ENCODE data around the gene TRIM73.
"Not testable (repeated sequence)": the region's sequence is repeated elsewhere in the genome, so short reads cannot be mapped to it uniquely, and the experiment has no call there.

TRIM73 gene

DNA sequence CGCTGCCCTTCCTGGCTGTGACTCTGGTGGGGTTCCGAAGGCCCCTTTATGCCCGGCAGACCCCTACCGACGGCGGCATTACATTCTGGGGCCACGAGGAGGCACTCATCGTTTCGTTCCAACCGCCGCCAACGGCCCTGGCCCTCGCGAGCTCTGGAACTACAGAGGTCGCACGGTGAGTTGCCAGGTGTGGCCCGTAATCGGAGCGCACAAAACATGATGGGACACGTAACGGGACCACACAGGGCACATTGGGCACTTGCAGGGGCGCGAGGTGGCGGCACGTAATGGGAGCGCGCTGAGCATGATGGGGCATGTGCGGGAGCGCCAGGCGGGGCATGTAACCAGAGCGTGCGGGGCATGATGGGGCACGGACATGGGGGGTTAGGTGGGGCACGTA lies at the start of gene TRIM73:
TRIM73 (plus strand) TSS at position 301 of the 400 bp plus-strand sequence. CDS start 3,305 bp downstream, outside the sequence.
- DNase-seq = not testable (repeated sequence)

DNA sequence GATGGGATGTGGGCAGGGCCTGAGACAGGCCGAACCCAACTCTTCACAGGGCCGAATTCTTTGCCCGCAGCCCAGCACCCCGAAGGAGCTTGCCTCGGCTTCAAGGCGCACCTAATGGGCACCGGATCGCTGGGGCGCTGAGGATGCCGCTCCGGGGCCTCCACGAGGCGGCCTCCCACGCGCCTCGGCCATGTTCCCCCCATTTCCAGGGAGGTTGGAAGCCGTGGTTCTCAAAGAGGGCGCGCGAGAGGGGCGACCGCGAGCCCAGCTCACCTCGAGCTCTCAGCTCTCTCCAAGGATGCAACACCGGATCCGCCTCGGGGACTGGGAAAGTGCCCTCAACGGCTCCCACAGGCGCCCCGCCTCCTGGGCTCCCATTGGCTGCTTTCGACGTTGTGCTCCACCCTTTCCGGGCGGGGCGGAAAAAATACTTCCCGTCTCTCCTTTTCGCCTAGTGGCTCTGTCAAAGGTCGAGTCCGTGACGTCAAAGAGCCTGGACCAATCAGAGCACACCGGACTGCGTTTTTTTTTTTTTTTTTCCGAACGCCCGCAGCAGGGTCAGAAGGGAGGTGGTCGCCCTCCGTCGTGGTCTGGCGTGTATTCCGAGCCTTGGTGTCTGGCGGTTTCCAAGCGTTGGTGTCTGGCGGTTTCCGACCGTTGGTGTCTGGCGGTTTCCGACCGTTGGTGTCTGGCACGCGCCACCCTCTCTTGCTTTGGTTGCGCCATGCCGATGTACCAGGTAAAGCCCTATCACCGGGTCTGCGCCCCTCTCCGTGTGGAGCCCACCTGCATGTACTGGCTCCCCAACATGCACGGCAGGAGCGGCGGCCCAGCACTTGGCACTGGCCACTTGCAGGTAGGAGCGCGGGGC lies 36.5 kb upstream of the TRIM73 start:
- not testable (repeated sequence) for DNase-seq

DNA sequence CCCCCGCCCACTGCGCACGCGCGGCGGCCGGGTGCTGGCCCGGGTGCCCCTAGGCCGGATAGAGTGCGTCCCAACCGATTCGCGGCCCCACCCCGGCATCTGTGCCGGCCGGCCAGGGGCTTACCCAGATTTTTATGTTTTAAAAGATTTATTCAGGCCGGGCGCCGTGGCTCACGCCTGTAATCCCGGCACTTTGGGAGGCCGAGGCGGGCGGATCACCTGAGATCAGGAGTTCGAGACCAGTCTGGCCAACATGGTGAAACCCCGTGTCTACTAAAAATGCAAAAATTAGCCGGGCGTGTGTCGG lies 35.9 kb upstream of the TRIM73 start:
- DNase-seq = not testable (repeated sequence)

DNA sequence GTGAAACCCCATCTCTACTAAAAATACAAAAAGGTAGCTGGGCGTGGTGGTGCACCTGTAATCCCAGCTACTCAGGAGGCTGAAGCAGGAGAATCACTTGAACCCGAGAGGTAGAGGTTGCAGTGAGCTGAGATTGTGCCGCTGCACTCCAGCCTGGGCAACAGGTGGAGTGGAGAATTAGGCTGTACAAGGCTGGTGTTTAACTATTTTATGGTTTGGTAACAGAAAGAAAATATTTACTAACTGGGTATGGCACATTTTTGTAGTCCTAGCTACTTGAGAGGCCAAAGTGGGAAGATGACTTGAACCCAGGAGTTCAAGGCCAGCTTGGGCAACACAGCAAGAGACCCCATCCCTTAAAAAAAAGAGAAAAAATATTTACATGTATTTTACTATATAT lies 31.4 kb upstream of the TRIM73 start:
- DNase-seq = not testable (repeated sequence)

DNA sequence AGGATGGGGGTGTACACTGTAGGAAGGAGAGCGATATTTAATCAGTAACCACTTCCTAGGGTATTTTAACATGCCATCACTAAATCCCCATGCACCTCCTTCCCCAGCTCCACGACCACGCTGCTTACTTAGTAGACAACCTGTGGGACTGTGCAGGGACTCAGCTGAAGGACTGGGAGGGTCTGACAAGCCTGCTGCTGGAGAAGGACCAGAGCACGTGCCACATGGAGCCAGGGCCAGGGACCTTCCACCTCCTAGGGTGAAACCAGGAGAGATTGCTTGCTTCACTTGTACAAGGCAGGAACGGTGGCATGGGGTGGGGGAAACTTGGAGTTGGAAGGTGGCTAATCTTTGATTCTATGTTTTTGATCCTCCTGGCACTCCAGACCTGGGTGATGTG lies 28.8 kb upstream of the TRIM73 start:
- DNase-seq = not testable (repeated sequence)

DNA sequence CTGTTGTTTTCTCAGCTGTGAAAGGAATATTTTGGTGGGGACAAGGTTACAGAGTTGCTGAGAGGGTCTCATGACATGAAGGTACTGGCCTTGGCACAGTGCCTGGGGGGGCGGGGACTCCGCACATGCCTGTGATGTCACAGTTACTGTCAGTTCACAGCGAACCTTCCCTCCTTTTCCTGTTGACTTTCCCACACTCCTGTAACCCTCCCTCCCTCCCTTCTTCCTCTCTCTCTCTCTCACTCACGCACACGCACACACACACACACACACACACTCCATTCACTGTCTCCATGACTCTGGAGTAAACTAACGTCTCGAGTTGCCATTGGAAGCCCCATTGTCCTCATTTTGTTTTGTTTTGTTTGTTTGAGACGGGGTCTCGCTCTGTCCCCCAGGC lies 28.1 kb upstream of the TRIM73 start:
- not testable (repeated sequence) for DNase-seq

DNA sequence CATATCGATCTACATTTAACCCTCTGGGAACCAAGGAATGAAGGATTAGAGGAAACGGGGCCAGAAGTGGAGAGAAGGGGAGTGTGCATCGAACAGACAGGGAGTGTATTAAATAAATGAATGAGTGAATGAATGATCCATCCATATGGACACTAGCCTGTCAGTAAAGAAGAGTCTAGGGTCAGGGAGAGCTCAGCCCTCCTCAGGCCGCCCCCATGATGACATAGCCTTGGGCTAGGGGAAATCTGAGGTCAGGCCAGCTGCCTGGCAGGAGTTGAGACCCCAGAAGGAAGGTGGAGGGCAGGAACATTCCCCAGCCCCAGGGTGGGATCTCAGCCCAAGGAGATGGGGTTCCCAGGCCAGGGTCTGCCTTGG lies 21.3 kb upstream of the TRIM73 start:
- DNase-seq = not testable (repeated sequence)

DNA sequence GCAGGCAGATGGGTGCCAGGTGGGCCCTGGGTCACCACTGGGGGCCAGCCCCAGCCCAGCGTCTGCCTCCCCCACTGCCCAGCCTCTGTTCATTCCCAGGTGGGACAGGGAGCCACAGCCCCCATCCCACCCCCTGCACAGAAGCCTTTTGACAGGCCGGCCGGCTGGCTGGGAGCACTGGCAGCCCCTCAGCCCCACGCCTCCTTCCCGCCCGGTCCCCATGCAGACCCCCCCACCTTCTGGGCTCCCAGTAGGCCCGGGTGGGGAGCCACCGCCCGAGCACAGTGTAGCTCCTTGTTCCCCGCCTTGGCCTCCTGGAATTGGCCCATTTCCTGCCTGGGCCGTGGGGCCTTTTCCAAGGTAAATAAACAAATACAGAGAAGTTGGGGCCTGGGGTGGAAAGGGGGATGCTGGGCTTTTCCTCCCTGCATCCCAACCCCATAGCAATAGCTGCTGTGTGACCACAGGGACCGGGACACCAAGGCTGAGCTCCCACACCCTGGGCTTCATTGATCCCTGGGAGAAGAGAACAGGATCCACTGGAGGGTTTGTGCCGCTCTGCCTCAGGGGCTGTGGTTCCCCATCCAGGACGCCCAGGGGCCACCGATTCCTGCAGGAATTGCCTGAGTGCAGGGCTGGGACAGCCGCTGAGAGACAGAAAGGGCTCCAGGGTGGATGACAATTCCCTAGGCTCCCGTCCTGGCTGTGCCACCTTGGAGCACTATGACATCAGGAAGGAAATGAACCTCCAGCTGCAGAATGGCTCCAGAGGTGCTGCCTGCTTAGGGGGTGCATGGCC lies 20.7 kb upstream of the TRIM73 start:
- DNase-seq = not testable (repeated sequence)

DNA sequence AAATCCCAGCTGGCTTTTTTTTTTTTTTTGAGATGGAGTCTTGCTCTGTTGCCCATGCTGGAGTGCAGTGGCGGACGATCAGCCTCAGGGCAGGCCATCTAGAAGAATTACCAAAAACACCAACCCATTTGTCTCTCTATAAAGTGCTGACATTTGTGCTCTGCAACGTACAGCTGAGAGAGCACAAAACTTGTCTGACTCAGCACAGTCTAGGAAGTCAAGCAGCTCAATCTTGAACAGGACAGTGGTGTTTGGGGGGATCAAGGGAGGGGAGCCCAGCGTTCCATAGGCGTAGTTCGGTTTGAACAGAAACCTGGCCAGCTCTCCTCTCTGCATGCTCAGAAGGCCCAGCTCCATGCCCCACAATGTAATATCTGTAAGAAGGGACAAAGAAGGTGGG lies 2.2 kb upstream of the TRIM73 start:
- DNase-seq = not testable (repeated sequence)

DNA sequence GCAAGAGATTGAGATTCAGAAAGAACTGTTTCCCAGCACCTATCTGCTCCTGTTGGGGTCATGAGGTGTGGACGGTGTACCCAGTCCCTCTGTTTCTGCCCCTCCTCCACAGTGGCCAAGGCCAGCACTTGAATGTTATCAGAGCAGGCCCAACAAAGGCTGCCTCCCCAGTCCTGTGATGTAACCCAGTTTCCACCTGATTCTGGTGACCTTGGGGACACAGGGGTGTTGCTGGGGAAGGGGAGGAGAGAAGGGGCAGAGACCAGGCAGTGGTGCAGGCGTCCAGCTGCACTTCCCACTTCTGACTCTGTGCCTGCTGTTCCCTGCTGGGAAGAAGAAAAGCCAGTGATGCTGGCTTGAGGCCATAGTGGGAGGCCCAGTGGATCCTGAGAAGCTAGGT lies 2.4 kb downstream of the TRIM73 start:
- DNase-seq = not testable (repeated sequence)

DNA sequence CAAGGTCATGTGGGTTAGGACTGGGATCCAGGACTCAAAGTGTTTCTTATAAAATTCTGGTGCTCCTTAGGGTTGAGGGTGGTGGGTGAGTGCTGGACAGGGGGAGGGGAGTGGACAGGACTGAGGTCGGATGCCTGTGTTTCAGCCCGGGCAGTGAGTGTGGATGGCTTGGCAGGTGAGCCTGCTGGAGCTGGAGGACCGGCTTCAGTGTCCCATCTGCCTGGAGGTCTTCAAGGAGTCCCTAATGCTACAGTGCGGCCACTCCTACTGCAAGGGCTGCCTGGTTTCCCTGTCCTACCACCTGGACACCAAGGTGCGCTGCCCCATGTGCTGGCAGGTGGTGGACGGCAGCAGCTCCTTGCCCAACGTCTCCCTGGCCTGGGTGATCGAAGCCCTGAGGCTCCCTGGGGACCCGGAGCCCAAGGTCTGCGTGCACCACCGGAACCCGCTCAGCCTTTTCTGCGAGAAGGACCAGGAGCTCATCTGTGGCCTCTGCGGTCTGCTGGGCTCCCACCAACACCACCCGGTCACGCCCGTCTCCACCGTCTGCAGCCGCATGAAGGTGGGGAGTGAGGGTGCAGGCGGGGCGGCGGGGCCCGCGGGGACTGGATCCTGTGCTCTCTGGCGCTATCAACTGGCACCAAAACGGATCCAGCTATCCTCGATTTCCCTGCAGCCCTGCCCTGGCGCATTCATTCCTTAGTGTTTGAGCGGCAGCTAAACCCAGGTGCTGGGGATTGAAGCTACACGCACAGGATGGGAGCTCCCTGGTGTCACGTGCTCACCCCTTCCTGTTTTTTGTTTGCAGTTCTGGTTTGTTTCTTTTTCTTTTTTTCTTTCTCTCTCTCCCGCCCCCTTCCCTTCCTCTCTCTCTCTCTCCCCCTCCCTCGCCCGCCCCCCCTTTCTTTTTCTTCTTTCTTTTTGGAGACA lies 3.6 kb downstream of the TRIM73 start:
- DNase-seq = not testable (repeated sequence)

DNA sequence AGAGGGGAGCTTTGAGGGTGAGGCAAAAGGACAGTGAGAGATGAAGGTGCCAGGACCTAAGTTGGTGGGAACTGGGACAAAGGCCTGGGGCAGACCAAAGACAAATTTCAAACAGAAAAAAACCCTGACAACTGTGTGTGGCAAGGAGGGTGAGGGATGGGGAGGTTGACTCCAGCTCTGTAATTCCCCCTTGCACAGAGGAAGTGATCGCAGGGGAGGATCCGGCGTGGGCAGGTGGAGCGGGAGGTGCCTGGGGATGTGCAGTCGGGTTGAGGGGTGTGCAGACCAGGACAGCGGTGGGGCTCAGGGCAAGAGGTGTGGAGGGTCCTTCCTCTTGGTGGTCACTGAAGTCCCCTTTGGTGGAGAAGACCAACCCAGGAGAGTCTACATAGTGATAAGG lies 5.1 kb downstream of the TRIM73 start:
- DNase-seq = not testable (repeated sequence)

DNA sequence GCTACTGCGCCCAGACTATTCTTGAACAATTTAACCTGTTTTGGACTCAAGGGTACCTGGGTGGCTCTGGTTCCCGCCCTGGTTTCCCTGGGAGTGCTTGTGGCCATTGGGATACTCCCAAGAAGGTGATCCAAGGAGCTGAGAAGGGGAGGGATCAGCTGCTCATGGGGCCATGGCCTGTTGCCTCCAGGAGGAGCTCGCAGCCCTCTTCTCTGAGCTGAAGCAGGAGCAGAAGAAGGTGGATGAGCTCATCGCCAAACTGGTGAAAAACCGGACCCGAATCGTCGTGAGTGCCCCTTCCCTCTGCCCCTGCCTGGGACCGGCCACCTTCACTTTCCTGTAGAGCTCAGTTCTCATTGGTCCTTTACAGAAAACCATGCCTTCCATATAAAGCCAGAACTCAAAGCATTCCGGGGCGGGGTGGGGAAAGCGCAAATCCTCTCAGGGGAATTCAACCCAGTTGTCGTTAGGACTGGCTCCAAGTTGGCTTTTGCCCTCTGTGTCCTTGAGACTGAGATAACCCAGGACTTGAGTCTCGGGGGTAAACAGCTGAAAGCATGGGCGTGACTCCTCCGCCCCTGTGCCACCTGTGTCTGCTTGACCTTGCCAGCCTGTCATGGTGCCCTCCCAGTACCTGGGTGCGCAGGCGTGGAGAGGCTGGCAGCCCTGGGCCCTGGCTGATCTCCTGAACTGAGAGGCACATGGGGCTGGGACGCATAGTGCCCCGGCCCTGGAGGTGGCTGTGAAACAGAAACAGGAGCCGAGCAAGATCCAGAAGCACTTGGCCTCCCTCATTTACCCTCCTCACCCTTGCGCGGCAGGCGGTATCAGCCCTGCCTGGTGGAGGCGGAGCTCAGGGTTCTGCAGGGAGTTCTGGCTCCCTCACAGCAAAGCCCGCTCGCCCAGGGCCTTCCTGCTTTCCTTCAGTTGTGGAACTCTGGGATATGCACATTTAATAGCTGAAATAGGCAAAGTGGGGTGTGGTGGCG lies 8.3 kb downstream of the TRIM73 start:
- DNase-seq = not testable (repeated sequence)

DNA sequence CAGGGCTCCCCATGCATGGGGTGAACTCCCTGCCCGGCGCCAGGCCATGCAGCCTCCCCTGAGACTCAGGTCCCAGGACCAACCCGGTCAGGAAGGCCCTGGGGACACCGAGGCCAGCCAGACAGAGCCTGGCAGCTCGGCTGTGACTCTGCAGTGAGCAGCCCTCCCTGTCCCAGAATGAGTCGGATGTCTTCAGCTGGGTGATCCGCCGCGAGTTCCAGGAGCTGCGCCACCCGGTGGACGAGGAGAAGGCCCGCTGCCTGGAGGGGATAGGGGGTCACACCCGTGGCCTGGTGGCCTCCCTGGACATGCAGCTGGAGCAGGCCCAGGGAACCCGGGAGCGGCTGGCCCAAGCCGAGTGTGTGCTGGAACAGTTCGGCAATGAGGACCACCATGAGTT lies 9.2 kb downstream of the TRIM73 start:
- not testable (repeated sequence) for DNase-seq

DNA sequence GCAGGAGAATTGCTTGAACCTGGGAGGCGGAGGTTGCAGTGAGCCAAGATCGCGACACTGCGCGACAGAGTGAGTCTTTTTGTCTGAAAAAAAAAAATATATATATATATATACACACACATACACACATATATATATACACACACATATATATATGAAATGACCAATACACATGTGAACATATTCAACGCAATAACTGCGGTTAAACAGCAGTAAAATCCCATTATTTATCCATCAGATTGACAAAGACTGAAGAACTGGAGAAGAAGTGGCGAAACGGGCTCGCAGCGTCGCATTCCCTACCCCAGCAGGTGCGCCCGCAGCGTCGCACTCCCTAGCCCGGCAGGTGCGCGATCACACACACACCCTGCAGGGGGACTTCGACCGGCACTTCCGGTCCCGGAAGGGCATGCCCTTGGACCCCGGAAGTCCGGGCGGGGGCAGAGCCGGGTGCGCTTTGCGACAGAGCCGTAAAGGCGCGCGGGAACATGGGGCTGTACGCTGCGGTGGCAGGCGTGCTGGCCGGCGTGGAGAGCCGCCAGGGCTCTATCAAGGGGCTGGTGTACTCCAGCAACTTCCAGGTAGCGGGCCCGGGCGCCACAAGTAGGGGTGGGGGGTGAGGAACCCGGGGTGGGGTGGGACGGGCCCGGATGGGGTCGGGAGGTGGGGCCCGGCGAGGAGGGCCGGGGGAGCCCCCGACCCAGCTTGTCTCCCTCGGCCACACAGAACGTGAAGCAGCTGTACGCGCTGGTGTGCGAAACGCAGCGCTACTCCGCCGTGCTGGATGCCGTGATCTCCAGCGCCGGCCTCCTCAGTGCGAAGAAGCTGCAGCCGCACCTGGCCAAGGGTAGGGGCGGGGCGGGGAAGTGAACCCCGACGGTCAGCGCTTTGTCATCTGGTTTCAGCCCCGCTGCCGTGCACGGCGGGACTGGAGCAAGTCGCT lies 14.7 kb downstream of the TRIM73 start:
- not testable (repeated sequence) for DNase-seq

DNA sequence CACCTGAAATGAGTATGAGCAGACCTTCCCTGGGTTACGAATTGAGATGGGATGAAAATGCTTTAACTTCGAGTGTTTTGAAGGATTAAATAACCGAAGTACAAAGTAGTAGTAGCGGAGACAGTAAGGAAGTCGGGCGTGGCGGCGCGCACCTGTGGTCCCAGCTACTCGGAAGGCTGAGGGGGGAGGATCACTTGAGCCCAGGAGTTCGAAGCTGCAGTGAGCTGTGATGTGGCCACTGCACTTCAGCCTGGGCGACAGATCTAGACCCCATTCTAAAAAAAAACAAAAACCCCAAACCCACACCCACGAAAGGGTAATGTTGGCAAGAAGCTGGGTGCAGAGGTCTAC lies 15.4 kb downstream of the TRIM73 start:
- DNase-seq = not testable (repeated sequence)

DNA sequence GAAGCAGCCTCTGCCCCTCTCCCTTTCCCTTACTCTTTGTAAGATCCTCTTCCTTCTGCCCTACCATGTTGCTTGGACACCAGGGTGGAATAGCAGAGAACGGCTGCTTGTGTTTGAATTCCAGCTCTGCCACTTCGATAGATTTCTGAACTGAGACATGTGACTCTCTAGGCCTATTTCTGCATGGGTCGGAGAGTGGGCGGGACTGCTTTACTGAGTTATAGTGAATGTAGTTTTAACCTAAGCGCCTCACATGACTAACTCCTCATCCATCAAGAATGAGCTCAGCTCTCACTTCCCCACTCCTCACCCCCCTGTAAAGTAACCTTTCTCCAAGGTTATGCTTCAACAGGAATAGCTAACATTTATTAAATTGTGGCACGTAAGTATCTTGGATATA lies 18.8 kb downstream of the TRIM73 start:
- not testable (repeated sequence) for DNase-seq

DNA sequence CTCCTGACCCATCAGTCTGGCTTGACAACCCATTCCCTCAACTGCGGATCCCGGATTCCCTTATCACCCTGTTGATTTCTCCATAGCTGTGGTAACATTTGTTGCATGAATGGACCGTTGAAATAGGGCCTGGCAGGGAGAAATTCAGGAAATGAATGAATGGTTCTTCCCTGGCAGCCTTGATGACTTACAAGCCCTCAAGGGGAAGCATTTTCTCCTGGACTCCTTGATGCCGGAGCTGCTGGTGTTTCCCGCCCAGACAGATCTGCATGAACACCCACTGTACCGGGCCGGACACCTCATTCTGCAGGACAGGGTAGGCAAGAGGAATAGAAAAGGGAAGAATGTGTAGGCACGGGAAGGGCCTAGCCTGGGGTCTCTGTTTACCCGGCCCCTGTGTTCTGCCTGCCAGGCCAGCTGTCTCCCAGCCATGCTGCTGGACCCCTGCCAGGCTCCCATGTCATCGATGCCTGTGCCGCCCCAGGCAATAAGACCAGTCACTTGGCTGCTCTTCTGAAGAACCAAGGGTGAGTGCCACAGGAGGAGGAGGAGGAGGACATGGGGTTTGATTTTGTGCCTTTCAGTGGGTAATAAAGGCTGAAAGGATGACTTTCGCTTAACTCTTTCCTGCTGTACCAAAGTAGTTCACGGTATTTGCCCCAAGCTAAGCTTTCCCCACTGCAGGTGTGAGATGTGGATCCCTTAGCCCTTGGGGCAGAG lies 19.4 kb downstream of the TRIM73 start:
- not testable (repeated sequence) for DNase-seq

DNA sequence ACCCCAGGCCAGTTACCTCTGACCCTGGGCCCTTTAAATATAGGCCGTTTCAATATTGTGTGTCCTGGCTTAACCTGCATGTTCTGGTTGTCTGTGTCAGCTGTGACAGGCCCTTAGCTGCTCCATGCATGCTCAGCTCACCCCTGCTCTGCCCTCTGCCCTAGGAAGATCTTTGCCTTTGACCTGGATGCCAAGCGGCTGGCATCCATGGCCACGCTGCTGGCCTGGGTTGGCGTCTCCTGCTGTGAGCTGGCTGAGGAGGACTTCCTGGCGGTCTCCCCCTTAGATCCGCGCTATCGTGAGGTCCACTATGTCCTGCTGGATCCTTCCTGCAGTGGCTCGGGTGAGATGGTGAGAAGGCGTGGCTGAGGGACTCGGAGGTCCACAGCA lies 20.0 kb downstream of the TRIM73 start:
- not testable (repeated sequence) for DNase-seq

Measured in NCI-H2029 treated with DMSO at 0.1 percent for 48 hours (cell line).